LHCN-M2 (cell line): ENCODE results near the gene CCDC85B. TPM values are rescaled to one million over a fixed set of nuclear protein-coding genes. Genes with fewer than 3 reads are reported as not detected.

Source experiments
- DNase-seq: peaks from one replicate; pipeline ENCODE4 v3.0.0-alpha.2; 2012; ENCODE audit warnings: low read depth
- total RNA-seq: library from RNA; depleted of rRNA; stranded (reverse); fragments of >200 nt; gene quantifications from 2 replicates; pipeline ENCODE4 v1.2.3, GENCODE V29; 2014

Gene CCDC85B
- total RNA-seq, 1 experiment from 2014 or later: 95.5 TPM

- DNase-seq: peak; percentile 97
These were observed 32.4 kb upstream of the CCDC85B start, which contains the start of gene CFL1 for GRCh38 chr11:65857853-65858680. Gene CFL1 (minus strand): TSS chr11:65858180. CDS start chr11:65858099, 81 bp downstream.

- DNase-seq: no peak
These were observed 31.8 kb upstream of the CCDC85B start for GRCh38 chr11:65858681-65859087.

- DNase-seq: peak; percentile 97
These were observed 31.2 kb upstream of the CCDC85B start for GRCh38 chr11:65859095-65859811.

GRCh38 chr11:65859812-65860277, 30.6 kb upstream of the CCDC85B start:
- no peak for DNase-seq

- DNase-seq: peak; percentile 98
These were observed 30.0 kb upstream of the CCDC85B start, which contains the start of gene MUS81 for GRCh38 chr11:65860278-65861164. Gene MUS81 (plus strand): TSS chr11:65860433. CDS start chr11:65860754, 321 bp downstream.

- DNase-seq: no peak
These were observed 29.3 kb upstream of the CCDC85B start for GRCh38 chr11:65861165-65861505.

GRCh38 chr11:65861533-65862183, 28.8 kb upstream of the CCDC85B start:
- DNase-seq: no peak

- no peak for DNase-seq
These were observed 28.2 kb upstream of the CCDC85B start for GRCh38 chr11:65862191-65862735.

- no peak for DNase-seq
These were observed 27.3 kb upstream of the CCDC85B start for GRCh38 chr11:65862941-65863888.

- no peak for DNase-seq
These were observed 26.4 kb upstream of the CCDC85B start for GRCh38 chr11:65863889-65864705.

- DNase-seq: no peak
These were observed 25.6 kb upstream of the CCDC85B start for GRCh38 chr11:65864706-65865471.

GRCh38 chr11:65865550-65866172, 24.8 kb upstream of the CCDC85B start:
- DNase-seq: no peak

- DNase-seq: no peak
These were observed 23.8 kb upstream of the CCDC85B start for GRCh38 chr11:65866509-65867283.

GRCh38 chr11:65867284-65868071, 23.0 kb upstream of the CCDC85B start:
- no peak for DNase-seq

- DNase-seq: no peak
These were observed 22.3 kb upstream of the CCDC85B start for GRCh38 chr11:65868076-65868667.
